ENCODE data around the gene CLTCL1.

DNA sequence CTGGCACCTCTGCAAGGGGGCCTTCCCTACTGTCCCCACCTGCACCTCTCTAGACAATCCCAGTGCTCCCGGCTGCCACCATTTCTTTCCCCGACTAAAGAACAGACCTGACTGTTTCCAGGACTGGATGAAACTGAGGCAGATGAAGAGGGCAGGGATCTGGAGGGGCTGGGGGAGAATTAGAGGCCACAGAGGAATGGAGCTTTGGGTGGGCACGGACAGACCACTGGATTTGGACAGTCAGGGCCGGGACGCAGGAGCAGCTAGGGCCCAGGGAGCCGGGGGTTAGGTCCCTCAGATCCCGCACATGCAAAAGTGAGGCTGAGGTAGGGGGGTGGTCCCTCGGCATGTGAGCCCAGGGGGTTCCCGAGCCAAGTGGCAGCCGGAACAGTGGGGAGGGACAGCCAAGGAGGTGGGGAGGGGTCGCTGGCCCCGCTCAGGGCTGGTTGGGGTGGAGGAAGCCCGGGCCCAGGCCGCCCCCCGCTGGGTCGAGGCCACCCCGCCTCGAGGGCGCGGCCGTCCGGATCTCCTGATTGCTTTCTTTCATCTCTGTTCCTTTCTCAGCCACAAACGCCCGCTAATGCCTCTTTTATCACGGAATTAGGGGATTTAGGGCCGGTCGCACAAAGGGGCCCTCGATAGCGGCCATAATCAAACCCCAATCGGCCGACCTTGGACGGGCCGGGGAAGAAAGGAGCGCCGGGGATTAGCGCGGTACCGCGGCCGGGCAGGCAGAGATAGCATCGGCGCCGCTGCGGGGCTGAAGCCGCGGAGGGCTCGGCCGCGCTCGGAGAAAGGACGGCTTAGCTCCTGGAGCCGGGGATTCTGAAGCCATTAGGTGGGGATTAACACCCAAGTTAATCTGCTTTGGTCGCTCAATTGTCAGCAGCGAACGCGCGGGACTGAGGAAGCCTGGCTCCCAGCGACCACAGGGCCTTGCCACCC, 122.2 kb downstream of the CLTCL1 start:
- TF ChIP-seq, protein P1, sequence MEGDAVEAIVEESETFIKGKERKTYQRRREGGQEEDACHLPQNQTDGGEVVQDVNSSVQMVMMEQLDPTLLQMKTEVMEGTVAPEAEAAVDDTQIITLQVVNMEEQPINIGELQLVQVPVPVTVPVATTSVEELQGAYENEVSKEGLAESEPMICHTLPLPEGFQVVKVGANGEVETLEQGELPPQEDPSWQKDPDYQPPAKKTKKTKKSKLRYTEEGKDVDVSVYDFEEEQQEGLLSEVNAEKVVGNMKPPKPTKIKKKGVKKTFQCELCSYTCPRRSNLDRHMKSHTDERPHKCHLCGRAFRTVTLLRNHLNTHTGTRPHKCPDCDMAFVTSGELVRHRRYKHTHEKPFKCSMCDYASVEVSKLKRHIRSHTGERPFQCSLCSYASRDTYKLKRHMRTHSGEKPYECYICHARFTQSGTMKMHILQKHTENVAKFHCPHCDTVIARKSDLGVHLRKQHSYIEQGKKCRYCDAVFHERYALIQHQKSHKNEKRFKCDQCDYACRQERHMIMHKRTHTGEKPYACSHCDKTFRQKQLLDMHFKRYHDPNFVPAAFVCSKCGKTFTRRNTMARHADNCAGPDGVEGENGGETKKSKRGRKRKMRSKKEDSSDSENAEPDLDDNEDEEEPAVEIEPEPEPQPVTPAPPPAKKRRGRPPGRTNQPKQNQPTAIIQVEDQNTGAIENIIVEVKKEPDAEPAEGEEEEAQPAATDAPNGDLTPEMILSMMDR (IDR thresholded peaks at IDR 0.05), result no peak
- no peak for TF ChIP-seq POLR2A (IDR thresholded peaks at IDR 0.05)

Measured in prostate gland (tissue), 2 donors.